Muscle of leg (tissue), 11 donors: ENCODE results near the gene PSME3. TPM values are rescaled to one million over a fixed set of nuclear protein-coding genes. Genes with fewer than 3 reads are reported as not detected.

Source experiments
- DNase-seq: peaks from one replicate; pipeline ENCODE4 v3.0.0; 2013
- H3K27ac ChIP-seq: one replicate; pipeline ENCODE4 v1.5.1; 2013; ENCODE audit warnings: mild to moderate bottlenecking, low read length, control low read depth
- H3K27me3 ChIP-seq: one replicate; pipeline ENCODE4 v1.6.1; 2013; ENCODE audit warnings: low read length; ENCODE audit not compliant: control insufficient read depth, insufficient read depth
- H3K36me3 ChIP-seq: one replicate; pipeline ENCODE4 v1.6.1; 2013; ENCODE audit warnings: low read length; ENCODE audit not compliant: control insufficient read depth, insufficient read depth
- H3K4me1 ChIP-seq: one replicate; pipeline ENCODE4 v1.6.1; 2013; ENCODE audit warnings: low read length; ENCODE audit not compliant: control insufficient read depth, insufficient read depth
- H3K4me3 ChIP-seq: one replicate; pipeline ENCODE4 v1.5.1; 2013; ENCODE audit warnings: low read length, control low read depth
- H3K9me3 ChIP-seq: replicated peaks from 2 replicates; pipeline ENCODE4 v1.6.1; 2013; ENCODE audit warnings: low read depth, low read length; ENCODE audit not compliant: control insufficient read depth
- WGBS: methylation state at CpG from one replicate; pipeline ENCODE4 v1.1.5; 2013; ENCODE audit warnings: missing lambda C conversion rate; ENCODE audit not compliant: insufficient coverage; 5-methylcytosine and 5-hydroxymethylcytosine counted together
- polyA plus RNA-seq, 8 donors: library from polyadenylated mRNA; unstranded; fragments of 120-200 nt; gene quantifications; one replicate each; pipeline versions ENCODE4 v1.2.1 to v1.2.3, GENCODE V29; 2013; ENCODE audit warnings: inconsistent platforms in 1 of 8, low replicate concordance in 1 of 8; ENCODE audit not compliant: insufficient read length in 8 of 8, insufficient read depth in 1 of 8
- total RNA-seq: library from RNA; stranded (reverse); fragments of 120-200 nt; gene quantifications from one replicate; pipeline ENCODE4 v1.2.4, GENCODE V29; 2013

Gene PSME3
- total and polyA plus RNA-seq, 9 donors, result 26.1 to 67.9 (median 54.7) TPM

DNA sequence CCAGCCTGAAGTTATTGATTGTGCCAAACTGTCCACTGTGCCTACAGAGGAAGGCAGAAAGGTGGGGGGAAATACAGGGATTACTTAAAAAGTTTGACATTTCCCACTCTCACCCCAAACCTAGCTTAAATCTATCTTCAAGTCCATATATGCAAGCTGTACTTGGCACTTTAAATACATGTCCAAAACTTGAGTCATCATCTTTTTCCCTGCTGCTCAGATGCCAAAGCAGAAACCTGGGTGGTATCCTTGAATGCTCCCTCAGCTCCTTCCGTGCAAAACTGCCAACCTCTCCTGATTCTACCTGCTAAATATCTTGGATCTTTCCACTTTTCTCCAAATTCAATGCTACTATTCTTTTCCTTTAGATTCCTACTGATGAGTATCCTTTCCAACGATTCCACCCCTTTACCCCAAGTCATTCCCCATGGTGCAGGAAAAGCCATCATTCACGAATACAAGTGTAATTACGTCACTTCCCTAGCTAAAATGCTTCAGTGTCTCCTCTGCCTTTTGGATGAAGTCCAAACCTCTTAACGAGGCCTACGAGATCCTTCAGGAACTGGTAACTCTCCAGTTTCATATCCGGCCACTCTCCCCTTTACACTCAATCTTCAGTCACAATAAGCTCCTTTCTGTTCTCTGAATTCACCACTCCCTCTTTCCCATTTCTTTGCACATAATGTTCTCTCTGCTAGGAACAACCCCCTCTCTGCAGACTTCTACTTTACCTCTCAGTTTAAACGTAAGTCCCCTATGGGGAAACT, 18.4 kb upstream of the PSME3 start:
- DNase-seq, result peak; percentile 86
- Histone ChIP-seq H3K36me3 (peaks cover 60% of the 10 kb centered on the region), H3K9me3 (no peaks in the 10 kb centered on the region), H3K4me3 (no peak overlapping the region), H3K27ac (peak overlapping the region; percentile 59), H3K4me1 (peaks cover 4% of the 10 kb centered on the region), H3K27me3 (no peaks in the 10 kb centered on the region)
- 29% methylated on average over 8 of the region's 8 CpGs for WGBS

DNA sequence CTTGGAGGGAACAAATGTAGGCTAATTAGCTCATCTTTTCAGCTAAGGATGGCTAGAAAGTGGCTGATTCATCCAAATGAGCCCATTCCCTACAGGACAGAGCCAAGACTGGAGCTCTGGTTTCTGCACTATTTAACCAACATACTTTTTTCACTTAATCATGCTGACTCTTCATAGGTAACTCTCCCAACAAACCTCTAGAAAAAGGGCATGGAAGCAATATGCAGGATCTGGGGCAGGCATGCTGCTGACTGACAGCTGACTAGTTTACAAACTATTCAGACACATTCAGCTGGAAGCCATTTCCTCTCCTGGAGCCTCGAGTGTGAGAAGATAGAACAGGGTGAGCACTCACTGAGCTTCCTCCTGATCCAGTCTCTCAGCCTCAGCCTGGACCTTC, 15.3 kb upstream of the PSME3 start:
- no peak overlapping the region for H3K4me3 ChIP-seq
- peaks cover 65% of the 10 kb centered on the region for H3K36me3 ChIP-seq
- H3K27ac ChIP-seq, result no peak overlapping the region
- no peaks in the 10 kb centered on the region for H3K9me3 ChIP-seq
- no peak for DNase-seq
- H3K27me3 ChIP-seq, result no peaks in the 10 kb centered on the region
- 50% methylated on average over 1 of the region's 1 CpG for WGBS
- peaks cover 4% of the 10 kb centered on the region for H3K4me1 ChIP-seq

DNA sequence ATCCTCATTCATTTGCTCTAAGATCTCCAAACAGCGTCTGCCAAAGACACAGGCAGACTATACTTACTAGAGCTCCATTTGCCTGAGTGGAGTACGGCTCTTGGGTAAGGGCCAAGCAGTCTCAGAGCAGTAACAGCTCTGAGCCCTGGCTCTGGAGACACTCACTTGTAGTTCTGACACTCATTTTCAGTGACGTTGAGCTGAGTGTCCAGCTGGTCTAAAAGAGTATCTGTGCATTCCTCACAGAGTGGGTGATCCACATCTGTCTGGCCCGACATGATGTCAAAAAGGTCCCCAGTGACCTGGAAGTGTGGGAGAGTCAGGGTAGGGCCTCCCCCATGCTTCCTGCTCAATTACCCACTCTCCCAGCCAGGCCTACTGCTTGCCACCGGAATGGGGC, 14.8 kb upstream of the PSME3 start:
- H3K27ac ChIP-seq, result no peak overlapping the region
- peaks cover 65% of the 10 kb centered on the region for H3K36me3 ChIP-seq
- no peak for DNase-seq
- WGBS, result 53% methylated on average over 4 of the region's 5 CpGs
- H3K27me3 ChIP-seq, result no peaks in the 10 kb centered on the region
- H3K4me3 ChIP-seq, result no peak overlapping the region
- H3K9me3 ChIP-seq, result no peaks in the 10 kb centered on the region
- H3K4me1 ChIP-seq, result peaks cover 7% of the 10 kb centered on the region

DNA sequence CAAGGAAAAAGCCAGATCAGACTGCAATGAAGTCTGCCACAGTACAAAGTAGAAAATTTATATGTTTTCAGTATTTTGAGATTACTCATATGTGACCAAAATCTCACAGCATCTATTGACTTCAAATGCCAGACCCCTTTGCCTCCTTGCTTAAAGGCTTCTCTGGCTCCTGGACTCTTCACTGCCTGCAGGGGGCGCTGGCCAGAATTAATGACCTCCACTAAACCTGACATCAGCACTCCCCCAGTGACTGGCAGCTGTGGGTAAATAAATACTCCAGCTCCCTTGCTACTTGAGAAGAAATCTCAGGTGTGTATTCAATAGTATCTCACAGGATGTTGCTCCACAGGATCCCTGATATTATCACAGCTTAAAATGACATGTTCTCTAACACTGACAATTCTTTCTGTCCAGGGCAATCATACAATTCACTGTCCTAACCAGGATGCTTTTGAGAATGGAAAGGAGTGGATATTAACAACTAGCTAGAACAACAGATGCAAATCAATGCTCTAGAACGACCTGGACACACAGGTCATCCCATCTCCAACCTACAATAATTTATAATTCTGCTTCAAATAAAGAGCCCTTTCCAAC, 13.2 kb upstream of the PSME3 start:
- WGBS, result 67% methylated on average over 1 of the region's 2 CpGs
- Histone ChIP-seq H3K4me1 (peaks cover 14% of the 10 kb centered on the region), H3K36me3 (peaks cover 55% of the 10 kb centered on the region), H3K9me3 (no peaks in the 10 kb centered on the region), H3K4me3 (no peak overlapping the region), H3K27me3 (no peaks in the 10 kb centered on the region), H3K27ac (no peak overlapping the region)
- peak; percentile 33 for DNase-seq

DNA sequence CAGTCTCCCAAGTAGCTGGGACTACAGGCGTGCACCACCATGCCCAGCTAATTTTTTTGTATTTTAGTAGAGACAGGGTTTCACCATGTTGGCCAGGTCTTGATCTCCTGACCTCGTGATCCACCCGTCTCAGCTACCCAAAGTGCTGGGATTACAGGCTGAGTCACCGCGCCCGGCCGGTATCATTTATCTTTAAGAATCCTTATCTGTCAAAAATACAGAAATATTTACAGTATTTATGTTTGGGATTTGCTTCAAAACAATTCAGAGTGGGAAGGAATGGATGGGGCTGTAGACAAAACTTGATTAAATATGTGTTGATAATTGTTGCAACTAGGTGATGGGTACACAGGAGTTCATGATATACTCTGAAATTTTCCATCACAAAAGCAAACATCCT, 12.0 kb upstream of the PSME3 start:
- Histone ChIP-seq H3K4me1 (peaks cover 10% of the 10 kb centered on the region), H3K36me3 (peaks cover 45% of the 10 kb centered on the region)
- WGBS, result no CpG with 5 or more reads among the region's 7 CpGs

DNA sequence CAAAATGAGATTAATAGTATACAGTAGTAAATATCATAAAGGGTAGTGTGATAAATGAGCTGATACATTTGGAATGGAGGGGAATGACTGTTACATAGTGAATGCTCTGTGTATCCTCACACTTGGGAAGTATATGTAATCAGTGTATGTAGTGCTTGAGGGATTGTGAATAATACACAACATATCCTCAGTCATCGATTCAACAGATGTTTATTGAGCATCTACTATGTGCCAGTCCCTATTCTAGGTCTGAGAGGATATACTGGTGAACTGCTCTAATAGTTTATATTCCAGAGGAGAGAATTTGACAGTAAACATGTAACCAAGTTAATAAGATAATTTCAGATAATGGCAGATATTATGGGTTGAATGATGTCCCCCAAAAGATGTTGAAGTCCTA, 5.7 kb upstream of the PSME3 start:
- no CpG with 5 or more reads among the region's 1 CpG for WGBS
- Histone ChIP-seq H3K27me3 (no peaks in the 10 kb centered on the region), H3K9me3 (no peaks in the 10 kb centered on the region), H3K4me1 (peaks cover 10% of the 10 kb centered on the region), H3K36me3 (no peaks in the 10 kb centered on the region), H3K27ac (no peak overlapping the region), H3K4me3 (no peak overlapping the region)
- DNase-seq, result no peak

More for the DNA sequence above, 12.0 kb upstream of the PSME3 start:
- Histone ChIP-seq H3K4me3 (no peak overlapping the region), H3K9me3 (no peaks in the 10 kb centered on the region), H3K27me3 (no peaks in the 10 kb centered on the region), H3K27ac (no peak overlapping the region)
- no peak for DNase-seq

DNA sequence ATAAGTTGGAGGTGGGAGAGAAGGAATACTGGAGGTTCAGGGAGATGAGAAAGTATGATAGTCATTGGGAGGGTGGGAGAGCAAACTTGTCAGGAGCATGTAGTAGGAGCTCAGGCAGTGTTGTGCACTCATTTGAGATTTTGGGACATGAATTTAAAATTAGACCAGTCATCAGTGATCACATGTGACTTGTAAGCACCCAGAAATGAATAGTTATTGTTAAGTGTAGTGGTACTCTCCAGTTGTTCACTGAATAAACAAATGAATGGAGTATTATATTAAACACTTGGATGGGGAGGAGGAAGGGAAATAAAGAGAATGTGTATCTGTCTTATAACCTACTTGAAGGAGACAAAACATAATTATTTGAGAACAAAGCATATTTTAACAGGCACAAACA, 2.2 kb upstream of the PSME3 start:
- DNase-seq, result no peak
- no peaks in the 10 kb centered on the region for H3K27me3 ChIP-seq
- H3K9me3 ChIP-seq, result peaks cover 3% of the 10 kb centered on the region
- peaks cover 6% of the 10 kb centered on the region for H3K4me1 ChIP-seq
- H3K36me3 ChIP-seq, result peaks cover 13% of the 10 kb centered on the region
- H3K27ac ChIP-seq, result no peak overlapping the region
- no peak overlapping the region for H3K4me3 ChIP-seq

DNA sequence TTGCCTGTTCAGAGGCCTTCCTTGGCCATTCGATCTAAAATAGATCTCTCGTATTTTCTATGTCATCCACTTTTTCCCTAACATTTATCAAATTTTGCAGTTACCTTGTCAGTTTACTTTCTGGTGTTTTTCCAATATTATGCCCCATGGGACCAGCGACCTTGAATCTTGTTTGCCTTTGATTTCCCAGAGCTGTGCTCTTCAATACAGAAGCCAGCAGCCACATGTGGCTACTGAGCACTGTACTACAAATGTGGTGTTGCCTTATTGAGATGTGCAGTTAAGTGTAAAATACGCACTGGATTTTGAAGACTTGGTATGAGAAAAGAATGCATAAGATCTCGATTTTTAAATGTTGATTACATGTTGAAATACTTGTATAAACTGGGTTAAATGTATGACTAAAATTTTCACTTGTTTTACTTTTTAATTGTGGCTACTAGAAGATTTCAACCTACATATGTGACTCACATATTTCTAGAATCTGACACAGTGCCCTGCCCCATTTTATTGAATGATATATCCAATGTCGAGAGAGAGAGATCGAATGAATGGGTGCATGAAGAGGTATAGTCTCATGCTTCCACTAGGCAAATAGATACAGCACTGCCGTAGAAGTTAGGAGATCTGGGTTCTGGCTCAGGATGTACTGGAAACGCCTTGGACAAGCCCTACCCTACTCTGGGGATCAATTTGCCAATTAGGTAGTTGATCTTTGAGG, 824 bp upstream of the PSME3 start:
- no peaks in the 10 kb centered on the region for H3K27me3 ChIP-seq
- H3K4me3 ChIP-seq, result peak overlapping the region; percentile 79
- peaks cover 6% of the 10 kb centered on the region for H3K4me1 ChIP-seq
- H3K9me3 ChIP-seq, result peaks cover 3% of the 10 kb centered on the region
- H3K27ac ChIP-seq, result peak overlapping the region; percentile 74
- no peak for DNase-seq
- 75% methylated on average over 3 of the region's 9 CpGs for WGBS
- peaks cover 27% of the 10 kb centered on the region for H3K36me3 ChIP-seq

DNA sequence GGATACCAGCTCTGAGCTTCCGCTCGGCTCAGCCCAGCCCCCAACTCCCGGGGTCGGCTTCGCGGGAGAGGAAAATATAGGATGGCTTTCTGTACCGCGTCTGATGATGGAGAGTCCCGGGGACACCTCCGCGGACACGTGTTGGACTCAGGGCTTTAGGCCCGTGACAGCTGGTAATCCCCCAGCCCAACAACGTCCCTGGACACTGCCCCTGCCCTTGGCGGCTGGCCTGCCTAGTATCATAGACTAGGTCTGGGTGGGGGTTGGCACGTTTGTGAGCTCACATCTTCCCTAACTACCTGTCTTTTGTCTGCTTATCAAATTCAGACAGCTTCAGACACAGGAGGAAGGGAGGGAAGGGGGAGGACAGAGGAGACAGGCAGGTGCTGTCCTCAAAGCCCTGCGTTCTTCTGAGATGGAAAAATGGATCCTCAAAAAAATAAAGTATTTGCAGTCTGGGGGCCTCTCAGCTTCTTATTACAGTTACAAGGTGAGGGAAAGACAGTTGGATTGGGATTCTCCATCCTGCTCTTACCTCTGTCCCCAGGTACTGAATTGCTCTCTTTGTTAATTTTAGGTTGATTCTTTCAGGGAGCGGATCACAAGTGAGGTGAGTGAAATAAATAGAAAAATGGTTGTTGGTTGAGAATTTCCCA, 698 bp downstream of the PSME3 start:
- H3K4me3 ChIP-seq, result peak overlapping the region; percentile 79
- peaks cover 42% of the 10 kb centered on the region for H3K36me3 ChIP-seq
- peaks cover 3% of the 10 kb centered on the region for H3K9me3 ChIP-seq
- peaks cover 6% of the 10 kb centered on the region for H3K4me1 ChIP-seq
- 1% methylated on average over 11 of the region's 18 CpGs for WGBS
- DNase-seq, result no peak
- H3K27ac ChIP-seq, result peak overlapping the region; percentile 74
- no peaks in the 10 kb centered on the region for H3K27me3 ChIP-seq

DNA sequence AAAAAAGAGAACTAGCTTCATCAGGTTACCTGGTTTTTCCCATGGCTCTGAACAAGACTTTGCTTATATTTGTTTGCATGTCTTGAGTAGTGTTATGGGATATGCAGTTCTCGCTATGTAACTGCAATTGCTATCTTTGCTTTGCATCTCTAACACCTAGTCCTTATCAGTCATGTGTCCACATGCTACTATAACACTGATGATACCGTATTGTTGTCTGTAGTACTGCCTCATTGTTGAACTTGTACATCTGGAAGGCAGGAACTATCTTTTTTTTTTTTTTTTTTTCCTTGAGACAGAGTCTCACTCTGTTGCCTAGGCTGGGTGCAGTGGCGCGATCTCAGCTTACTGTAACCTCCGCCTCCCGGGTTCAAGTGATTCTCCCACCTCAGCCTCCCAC, 2.5 kb downstream of the PSME3 start:
- no peak overlapping the region for H3K27ac ChIP-seq
- H3K4me1 ChIP-seq, result peaks cover 6% of the 10 kb centered on the region
- WGBS, result no CpG with 5 or more reads among the region's 6 CpGs
- no peaks in the 10 kb centered on the region for H3K27me3 ChIP-seq
- no peak for DNase-seq
- peaks cover 3% of the 10 kb centered on the region for H3K9me3 ChIP-seq
- H3K36me3 ChIP-seq, result peaks cover 58% of the 10 kb centered on the region
- H3K4me3 ChIP-seq, result no peak overlapping the region
